NCI-H526 (cell line): ENCODE results near the gene TRIM10.
"Not testable (repeated sequence)": the region's sequence is repeated elsewhere in the genome, so short reads cannot be mapped to it uniquely, and the experiment has no call there.

ENCODE experiments used
- DNase-seq, 2 experiments: peaks; one replicate each; lab custom pipeline; 2025; lab: John Stamatoyannopoulos, UW

TRIM10 gene

GRCh38 chr6:30171677-30172471 lies 10.9 kb upstream of the TRIM10 start:
- DNase-seq, result peak in 1 of 2 experiments; percentile 16

- peak; percentile 47 to 66 for DNase-seq
Observed at GRCh38 chr6:30169658-30170614, 8.9 kb upstream of the TRIM10 start.

- DNase-seq, result no peak
Observed at GRCh38 chr6:30168741-30169140, 7.7 kb upstream of the TRIM10 start.

- DNase-seq, result no peak
Observed at GRCh38 chr6:30167101-30167500, 6.1 kb upstream of the TRIM10 start.

GRCh38 chr6:30165238-30165637 lies 4.2 kb upstream of the TRIM10 start:
- not testable (repeated sequence) for DNase-seq

GRCh38 chr6:30164714-30165113 lies 3.7 kb upstream of the TRIM10 start:
- no peak for DNase-seq

GRCh38 chr6:30163918-30164654 lies 3.1 kb upstream of the TRIM10 start:
- DNase-seq, result no peak

GRCh38 chr6:30163090-30163917 lies 2.3 kb upstream of the TRIM10 start, which contains the start of gene TRIM15:
TRIM15 (plus strand) TSS chr6:30163546; CDS start chr6:30163685, 139 bp downstream.
- DNase-seq, result peak; percentile 2 to 44

GRCh38 chr6:30162265-30163089 lies 1.5 kb upstream of the TRIM10 start:
- DNase-seq, result no peak

- no peak for DNase-seq
Observed at GRCh38 chr6:30160008-30160784, 815 bp downstream of the TRIM10 start.

- no peak for DNase-seq
Observed at GRCh38 chr6:30158475-30159040, 2.5 kb downstream of the TRIM10 start.

- no peak for DNase-seq
Observed at GRCh38 chr6:30157999-30158398, 3.0 kb downstream of the TRIM10 start.

- no peak for DNase-seq
Observed at GRCh38 chr6:30157581-30157980, 3.4 kb downstream of the TRIM10 start.

- DNase-seq, result no peak
Observed at GRCh38 chr6:30156774-30157173, 4.2 kb downstream of the TRIM10 start.

GRCh38 chr6:30156262-30156599 lies 4.8 kb downstream of the TRIM10 start:
- no peak for DNase-seq

- no peak for DNase-seq
Observed at GRCh38 chr6:30155520-30156261, 5.3 kb downstream of the TRIM10 start.

- peak in 1 of 2 experiments; percentile 24 for DNase-seq
Observed at GRCh38 chr6:30154709-30155519, 6.1 kb downstream of the TRIM10 start.

- DNase-seq, result no peak
Observed at GRCh38 chr6:30154061-30154460, 7.0 kb downstream of the TRIM10 start.
